22Rv1 (cell line): ENCODE results near the gene MAPKAPK3.

Source experiments
- ZFX ChIP-seq: fragments of 450-650 bp; IDR thresholded peaks from 2 replicates; pipeline ENCODE4 v1.6.1; 2017; ENCODE audit warnings: antibody characterized with exemption, borderline replicate concordance
- TF ChIP-seq, protein P1 (sequence below): fragments of 450-650 bp; IDR thresholded peaks from 2 replicates; pipeline ENCODE4 v1.5.1; 2017; ENCODE audit warnings: mild to moderate bottlenecking

DNA sequence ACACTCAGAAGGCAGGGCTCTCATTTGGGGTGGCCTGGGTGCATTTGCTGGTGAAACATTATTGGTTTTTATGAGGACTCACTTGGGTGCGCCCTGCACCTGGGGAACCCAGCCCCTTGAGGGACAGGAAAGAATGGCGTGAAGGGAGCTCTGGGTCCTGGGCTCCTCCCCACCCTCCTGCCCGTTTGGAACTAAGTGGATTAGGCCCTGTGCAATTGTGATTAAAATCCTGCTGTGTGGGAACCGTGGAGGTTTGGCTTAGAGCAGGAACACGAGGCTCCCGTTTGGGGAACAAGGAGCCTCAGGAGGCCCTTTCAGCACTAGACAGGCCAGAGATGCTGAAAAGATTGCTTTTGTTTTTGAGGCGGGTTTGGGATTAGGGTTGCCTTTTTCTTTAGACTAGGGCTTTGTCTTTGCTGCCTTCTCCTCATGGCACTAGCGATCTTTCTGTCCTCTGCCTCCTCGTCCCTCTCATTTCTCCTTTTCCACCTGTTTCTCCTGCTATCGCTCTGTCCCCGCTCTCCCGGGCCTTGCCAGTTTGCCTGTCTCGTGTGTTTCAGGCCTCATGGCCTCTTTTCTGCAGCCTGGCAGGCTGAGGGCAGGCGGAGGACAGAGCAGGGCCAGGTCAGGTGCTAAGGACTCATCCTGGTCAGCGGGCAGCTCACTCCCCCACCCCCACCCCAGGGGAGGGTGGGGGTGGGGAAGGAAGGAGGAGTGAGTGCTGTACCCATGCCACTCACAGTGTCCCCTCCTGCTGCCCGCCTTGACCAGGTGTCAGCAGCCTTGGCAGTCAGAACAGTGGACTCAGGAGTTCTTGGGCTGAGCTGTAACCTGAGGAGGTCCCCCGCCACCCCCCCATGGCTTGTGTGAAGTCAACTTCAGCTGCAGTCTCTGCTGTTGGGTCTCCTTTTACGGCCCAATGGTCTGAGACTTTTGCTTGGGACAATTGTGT is 8.6 kb downstream of the MAPKAPK3 start:
- TF ChIP-seq, protein P1, sequence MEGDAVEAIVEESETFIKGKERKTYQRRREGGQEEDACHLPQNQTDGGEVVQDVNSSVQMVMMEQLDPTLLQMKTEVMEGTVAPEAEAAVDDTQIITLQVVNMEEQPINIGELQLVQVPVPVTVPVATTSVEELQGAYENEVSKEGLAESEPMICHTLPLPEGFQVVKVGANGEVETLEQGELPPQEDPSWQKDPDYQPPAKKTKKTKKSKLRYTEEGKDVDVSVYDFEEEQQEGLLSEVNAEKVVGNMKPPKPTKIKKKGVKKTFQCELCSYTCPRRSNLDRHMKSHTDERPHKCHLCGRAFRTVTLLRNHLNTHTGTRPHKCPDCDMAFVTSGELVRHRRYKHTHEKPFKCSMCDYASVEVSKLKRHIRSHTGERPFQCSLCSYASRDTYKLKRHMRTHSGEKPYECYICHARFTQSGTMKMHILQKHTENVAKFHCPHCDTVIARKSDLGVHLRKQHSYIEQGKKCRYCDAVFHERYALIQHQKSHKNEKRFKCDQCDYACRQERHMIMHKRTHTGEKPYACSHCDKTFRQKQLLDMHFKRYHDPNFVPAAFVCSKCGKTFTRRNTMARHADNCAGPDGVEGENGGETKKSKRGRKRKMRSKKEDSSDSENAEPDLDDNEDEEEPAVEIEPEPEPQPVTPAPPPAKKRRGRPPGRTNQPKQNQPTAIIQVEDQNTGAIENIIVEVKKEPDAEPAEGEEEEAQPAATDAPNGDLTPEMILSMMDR, result no peak
- TF ChIP-seq ZFX, result no peak
